ENCODE results near the gene CORIN.

CORIN gene, protein sequence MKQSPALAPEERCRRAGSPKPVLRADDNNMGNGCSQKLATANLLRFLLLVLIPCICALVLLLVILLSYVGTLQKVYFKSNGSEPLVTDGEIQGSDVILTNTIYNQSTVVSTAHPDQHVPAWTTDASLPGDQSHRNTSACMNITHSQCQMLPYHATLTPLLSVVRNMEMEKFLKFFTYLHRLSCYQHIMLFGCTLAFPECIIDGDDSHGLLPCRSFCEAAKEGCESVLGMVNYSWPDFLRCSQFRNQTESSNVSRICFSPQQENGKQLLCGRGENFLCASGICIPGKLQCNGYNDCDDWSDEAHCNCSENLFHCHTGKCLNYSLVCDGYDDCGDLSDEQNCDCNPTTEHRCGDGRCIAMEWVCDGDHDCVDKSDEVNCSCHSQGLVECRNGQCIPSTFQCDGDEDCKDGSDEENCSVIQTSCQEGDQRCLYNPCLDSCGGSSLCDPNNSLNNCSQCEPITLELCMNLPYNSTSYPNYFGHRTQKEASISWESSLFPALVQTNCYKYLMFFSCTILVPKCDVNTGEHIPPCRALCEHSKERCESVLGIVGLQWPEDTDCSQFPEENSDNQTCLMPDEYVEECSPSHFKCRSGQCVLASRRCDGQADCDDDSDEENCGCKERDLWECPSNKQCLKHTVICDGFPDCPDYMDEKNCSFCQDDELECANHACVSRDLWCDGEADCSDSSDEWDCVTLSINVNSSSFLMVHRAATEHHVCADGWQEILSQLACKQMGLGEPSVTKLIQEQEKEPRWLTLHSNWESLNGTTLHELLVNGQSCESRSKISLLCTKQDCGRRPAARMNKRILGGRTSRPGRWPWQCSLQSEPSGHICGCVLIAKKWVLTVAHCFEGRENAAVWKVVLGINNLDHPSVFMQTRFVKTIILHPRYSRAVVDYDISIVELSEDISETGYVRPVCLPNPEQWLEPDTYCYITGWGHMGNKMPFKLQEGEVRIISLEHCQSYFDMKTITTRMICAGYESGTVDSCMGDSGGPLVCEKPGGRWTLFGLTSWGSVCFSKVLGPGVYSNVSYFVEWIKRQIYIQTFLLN

DNA sequence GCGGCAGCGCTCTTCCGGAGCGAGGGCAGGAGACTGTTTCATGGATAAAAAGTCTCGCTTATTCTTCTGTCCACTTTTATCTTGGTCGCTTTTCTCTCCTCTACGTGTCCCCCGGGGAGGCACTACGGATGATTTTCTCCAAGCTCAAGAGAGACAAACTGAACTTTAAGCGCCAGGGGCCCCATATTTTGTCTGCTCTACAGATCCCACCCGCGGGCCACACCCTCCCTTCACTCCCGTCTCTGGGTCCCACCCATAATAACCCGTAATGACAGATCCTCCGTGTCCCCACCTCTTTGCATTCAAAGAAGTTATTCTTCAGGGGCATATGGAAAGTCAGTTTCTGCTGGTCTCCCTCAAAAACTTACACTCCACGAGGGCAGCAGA, at the start of gene CORIN:
TSS of gene CORIN (minus strand) at position 160 of the 387 bp plus-strand sequence. CDS start at position 42, 118 bp downstream.
- DNase-seq = no peak

DNA sequence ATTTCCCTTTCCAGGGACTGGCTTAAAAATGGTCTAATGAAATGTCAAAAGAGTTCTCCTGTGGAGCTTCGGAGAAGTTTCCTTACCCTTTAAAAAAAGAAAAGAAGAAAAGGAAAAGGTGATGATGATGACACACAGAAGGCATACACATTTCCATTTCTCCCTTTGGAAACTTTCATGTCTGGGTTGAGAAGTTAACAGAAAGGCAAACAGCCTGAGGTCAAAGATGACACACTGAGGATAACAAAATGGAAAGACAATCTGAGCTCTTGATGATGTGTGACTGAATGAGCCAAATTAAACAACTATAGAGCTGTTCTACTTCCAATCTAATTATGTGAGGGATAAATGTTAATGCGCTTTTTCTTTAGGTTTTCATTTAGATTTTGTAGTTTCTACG, 44.4 kb upstream of the CORIN start:
- no peak for DNase-seq

DNA sequence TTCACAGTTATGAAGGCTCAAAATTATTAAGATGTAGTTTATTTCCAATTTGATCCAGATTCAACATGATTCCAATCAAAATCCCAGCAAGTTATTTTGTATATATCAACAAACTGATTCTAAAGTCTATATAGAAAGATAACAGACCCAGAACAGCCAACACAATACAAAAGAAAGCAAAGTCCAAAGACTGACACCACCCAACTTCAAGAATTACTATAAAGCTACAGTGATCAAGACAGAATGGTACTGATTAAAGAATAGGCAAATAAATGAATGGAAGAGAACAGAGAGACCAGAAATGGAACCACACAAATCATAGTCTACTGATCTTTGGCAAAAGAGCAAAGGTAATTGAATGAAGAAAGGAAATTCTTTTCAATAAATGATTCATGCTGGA, 41.6 kb upstream of the CORIN start:
- no peak for DNase-seq

DNA sequence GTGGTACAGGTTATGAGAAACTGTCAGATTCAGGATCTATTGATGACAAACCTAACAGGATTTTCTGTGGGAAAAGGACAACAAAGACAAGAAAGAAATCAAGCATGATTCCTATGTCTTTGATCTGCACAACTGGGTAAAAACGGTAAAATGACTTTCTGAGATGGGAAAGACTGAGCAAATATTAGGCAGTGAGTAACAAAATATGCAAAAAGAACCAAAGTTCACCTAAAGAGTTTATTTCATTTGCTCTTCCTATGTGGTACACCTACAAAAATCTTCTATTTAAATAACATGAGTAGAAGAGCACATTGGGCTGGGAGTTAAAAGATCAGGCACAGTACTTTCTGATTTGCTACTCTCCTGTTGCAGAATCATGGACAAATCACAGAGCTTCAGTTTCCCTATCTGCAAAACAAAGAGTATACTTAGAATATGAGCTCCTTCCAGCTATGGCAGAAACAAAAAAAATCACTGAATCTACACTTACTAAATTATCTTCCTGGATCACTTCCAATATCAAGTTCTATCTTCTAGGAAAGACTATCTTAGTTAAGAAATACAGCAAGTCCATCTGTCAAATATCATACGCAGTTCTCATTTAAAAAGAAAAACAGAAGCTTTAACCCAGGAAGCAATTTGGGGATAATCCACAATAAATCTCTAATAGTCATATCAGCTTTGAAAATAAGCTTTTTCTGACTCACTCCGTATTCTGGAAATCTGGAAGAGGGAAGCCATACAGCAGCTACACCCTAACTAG, 39.1 kb upstream of the CORIN start:
- no peak for DNase-seq

DNA sequence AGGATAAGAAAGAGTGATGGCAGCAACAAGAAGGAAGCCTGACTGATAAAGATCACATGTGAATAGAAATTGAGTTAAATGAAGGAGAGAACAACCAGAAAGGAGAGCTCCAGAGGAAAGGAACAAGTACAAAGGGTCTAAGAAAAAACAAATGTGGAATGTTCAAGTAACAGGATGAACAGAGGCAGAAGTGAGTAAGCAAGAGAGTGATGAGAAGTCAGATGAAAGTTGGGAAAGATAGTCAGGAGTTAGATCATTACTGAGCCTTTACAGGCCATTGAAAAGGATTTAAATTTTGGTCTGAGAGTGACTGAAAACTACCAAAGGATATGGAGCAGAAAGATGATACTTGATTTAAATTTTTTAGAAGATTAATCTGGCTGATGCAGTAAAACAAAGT, 38.4 kb upstream of the CORIN start:
- no peak for DNase-seq

DNA sequence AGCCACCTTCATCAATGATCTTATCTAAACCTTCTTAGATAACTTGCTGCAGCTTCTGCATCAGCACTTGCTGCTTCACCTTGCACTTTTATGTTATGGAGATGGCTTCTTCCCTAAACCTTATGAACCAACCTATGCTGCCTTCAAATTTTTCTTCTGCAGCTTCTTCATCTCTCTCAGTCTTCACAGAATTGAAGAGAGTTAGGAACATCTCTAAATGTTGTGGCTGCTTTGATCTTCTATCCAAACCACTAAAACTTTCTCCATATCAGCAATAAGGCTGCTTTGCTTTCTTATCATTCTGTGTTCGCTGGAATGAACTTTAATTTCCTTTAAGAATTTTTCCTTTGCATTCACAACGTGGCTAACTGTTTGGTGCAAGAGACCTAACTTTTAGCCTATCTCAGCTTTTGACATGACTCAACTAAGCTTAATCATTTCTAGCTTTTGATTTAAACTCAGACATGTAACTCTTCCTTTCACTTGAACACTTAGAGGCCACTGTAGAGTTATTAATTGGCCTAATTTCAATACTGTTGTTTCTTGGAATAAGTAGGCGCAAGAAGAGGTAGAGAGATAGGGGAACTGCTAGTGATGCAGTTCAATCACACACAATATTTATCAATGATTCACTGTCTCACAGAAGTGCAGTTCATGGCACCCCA, 36.1 kb upstream of the CORIN start:
- DNase-seq = no peak

DNA sequence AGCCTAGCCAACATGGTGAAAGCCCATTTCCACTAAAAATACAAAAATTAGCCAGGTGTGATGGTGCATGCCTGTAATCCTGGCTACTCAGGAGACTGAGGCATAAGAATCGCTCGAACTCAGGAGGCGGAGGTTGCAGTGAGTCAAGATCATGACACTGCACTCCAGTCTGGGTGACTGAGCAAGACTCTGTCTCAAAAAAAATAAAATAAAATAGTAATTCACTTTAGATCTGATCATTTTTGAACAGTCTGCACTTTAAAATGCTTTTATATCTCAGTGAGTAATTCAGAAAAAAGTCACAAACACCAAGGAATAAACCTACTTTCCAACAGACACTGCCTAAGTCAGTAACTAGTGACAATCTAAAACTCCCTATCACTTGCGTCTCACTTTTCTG, 25.6 kb upstream of the CORIN start:
- DNase-seq = no peak

DNA sequence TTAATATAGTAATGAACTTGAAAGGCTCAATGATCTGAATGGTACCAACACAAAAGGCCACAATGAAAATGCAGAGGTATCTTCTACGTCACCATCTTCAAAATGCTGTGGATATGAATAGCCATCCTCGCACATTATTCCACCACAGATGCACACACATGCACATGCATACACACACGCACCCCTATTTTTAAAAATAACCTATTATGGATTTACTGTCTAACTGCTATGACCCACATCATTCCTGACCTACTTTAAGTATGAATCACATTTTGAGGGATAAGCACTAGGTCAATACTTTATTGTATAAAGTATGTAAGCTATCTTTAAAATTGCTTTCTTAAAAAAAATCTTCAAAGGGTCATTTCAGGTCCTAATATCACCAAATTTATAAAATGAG, 24.4 kb upstream of the CORIN start:
- DNase-seq = no peak

DNA sequence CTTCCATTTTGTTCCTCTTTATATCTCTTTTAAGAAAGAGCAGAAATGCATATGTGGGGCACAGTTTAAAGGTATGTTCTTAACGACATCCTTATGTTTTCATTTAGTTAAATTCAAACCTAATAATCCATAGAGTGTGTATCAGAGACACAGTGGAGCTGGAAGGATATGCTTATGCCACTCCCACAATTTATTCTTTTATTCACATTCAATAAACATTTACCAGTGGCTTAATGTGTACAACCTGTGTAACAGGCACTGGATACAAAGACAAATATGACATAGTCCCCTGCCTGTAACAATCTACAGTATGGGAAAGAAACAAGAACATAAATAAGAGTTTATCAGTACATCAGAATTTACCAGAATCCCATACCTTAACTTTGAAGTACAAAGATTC, 22.4 kb upstream of the CORIN start:
- no peak for DNase-seq

DNA sequence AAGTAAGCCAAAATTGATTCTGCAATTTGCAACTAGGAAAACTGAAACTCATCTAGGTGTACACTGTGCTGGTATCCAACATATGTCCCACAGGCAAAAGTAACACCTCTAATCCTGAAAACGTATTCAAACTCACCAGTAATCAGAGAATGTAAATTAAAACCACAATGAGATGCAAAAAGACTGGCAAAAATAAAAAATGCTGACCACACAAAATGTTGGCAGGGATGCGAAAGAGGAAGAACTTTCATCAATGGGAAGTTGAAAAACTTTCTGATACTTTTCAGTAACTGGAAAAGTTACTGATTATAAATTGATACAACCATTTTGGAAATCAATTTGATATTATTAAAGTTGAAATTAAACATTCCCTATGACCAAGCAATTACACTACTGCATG, 20.1 kb upstream of the CORIN start:
- no peak for DNase-seq

DNA sequence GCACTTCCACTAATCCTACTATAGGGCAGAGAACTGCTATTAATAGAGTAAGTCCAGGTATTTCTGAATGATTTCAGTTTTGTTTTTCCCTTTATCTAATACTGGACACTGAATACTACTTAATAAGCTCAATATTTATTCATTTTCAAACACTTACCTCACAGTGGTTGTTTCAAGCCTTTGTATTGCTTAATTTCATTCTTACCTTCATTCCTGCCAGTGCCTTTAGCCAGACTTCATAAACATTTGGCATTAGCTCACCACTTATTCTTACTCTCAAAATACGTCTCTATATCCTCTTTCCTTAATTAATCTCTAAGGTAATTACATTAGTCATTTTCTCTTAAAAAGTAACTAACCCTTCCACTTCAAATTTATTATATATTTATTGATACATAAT, 18.8 kb upstream of the CORIN start:
- no peak for DNase-seq

DNA sequence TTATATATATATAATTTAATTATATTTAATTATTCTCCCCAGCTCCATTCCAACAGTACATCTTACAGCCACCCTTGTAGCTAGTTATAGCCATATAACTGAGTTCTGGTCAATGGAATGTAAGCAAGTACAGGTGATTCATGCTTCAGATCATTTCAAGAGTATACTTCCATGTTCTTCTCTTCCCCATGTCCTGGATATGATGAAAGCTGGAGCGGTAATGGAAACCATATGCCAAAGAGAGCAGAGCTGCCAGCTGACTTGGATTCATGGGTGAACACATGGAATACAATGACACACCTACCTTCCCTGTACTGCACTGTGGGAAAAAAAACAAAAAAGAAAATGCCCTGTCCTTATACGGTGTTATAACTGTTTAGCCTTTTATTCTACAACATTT, 17.5 kb upstream of the CORIN start:
- no peak for DNase-seq

DNA sequence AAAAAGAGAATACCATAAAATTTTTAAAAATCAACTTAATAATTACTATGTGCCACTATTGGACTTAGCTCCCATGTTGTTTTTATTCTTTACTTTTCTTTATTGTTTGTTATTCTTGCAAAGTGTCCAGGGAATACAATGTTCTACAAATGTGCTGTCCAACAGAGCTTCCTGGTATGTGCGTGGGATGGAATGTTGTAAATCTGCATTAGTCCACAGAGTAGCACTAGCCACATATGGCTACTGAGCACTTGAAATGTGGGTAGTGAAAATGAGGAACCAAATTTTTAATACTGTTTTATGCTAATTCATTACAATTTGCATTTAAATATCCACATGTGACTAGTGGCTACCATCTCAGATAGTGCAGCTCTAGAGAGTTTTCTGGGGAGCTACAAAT, 14.3 kb upstream of the CORIN start:
- no peak for DNase-seq

DNA sequence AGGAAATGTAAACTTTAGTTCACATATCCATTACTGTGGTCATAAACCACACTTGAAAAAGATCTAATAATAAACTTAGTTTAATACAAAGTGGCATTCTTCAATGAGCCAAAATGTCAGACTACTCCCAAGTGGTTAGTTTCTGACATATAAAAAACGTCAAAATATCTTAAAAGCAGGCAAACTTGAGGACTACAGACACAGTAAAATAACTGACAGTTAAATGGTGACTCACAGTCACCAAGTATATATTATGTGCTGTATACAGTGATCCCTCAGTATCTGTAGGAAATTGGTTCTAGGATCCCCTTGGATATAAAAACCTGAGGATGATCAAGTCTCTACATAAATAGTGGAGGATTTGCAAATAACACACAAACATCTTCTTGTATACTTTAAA, 11.6 kb upstream of the CORIN start:
- DNase-seq = no peak

DNA sequence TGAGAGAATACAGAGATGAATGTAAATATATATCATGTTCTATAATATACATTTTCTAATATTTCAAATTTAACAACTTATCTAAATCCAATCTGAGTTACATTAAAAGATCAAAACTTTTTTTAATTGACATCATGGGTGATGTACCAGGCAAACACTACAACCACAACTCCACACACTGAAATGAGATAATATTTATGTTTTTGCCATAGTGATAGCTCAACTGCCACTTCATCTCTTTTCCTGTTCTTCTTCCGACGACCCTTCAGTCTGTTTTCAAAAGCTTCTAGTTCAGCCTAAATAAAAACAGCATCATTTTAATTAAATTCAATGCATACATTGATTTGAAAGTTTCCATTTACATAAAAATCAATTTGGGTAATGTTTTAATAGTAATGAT, 10.2 kb upstream of the CORIN start:
- no peak for DNase-seq

DNA sequence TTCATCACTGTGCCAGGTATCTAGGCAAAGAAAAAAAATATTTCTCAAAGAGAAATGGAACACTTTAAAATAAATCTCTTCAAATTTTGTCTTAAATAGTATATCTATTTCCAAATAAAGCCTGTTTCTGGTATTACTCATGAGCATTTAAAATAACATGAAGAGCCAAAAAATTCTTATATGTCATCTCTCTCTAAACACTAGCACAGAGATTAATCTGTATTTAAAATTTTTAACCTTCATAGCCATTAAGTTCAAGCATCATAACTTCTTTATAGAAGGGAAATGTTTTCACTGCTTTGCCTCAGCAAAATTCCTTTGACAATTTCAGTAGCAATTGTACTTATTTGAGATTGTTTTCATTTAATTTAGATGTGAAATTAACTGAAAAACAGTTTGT, 5.1 kb upstream of the CORIN start:
- no peak for DNase-seq

DNA sequence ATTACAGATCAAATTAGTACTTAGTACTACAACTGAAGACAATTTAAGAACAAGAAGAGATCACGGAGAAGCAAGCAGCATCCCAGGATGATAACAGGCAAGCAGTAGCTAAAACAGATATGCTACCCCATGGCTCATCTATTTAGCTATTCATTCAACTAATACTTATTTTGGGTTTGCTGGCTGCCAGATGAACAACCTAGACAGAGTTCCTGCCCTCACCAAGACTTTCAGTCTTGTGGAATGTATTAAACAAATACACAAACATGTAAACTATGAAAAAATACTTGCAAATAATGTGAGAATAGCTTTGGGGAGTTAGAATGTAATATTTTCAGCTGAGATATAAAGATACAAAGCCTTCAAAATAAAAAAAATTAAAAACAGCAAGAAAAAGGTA, 2.4 kb upstream of the CORIN start:
- no peak for DNase-seq

DNA sequence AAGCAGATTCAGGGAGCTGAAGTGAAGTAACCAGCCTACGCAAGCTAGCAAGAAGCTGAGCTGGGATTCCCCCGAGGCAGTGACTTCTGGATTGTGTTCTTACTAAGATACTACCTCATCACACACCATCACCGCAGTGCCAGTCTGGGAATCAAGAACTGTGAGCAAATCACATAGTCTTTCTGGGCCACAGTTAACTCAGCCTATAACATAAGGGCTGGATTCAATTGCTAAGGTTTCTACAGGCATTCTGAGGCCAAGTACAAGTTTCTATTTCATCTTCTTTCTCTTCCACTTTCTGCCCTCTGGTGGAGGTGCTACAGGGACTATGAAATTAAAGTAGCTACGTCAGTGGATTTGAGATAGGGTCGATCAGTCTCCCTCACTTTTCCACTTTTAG, 1.4 kb upstream of the CORIN start:
- peak; percentile 41 for DNase-seq

DNA sequence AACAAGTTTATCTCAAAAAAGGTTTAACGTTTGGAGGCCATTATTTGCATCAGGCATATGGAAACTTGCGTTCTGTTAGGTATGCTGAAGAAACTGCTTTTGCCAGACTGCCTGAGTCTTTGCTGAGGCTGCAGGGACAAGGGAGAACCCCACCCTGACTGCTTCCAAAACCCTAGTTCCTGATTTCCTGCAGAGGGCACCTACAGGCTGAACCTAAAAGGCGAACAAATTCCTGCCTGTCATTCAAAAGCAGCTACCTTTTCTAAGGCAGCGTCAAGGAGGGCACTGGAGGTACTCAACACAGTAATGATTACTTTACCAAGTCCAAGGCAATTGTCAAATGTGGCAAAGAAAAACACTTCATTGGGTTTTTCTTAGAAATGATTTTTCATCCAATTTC, 578 bp upstream of the CORIN start:
- DNase-seq = no peak

DNA sequence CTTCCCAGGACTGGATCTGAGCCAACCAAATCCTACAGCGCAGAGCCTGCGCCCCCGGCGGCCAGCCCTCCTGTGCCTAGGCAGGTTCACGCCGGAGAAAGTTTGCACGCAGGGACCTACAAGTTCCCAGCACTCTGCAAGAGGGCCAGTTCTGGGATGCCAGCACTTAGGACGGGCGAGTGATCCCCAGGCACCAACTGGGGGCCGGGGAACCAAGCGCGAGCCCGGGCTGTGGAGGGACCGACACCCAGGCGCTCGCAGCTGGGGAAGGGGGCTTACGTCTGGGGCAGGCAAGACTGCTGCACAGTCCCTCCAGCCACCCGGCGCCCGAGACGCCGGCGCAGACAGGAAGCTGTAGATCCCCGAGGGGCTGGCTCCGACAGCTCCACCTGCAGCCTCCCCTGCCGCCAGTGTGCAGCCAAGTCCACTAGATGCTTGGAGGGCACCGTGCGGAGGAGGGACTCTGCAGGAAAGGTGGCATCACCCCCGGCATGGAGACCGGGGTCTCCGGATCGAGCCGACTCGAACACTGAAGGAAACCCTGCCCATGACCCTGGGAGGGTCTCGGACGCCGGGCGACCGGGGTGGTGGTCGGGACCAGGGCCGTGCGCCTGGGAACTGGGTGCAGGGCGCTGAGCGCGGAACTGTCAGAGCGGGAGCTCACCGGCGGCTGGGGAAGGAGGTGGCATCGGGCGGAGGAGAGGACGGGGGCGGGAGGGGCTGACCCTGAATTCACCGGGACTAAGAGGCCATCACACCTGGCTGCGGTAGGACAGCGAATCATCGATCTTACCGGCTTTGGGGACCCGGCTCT, 566 bp downstream of the CORIN start:
- DNase-seq = peak; percentile 43

DNA sequence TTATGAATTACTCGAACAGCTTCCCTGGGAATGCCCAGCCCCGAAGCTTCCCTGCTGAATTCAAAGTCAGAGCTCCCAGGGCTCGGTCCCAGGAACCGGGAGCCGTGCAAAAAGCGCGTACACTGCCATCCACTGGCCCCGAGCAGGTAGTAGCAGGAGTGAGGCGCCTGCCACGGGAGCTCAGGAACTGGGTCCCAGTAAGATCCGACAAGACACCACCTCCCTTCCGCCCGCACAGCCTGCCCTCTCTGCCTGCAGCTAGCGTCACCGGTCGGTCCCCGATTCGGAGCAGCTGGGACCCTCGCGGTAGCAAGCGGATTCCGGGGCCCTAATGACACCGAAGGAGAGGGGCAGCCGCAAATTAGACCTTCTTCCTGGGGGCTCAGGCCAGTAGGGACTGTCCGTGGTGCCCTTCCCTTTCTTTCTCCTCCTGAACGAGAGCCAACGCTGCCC, 1.2 kb downstream of the CORIN start:
- DNase-seq = peak; percentile 53

DNA sequence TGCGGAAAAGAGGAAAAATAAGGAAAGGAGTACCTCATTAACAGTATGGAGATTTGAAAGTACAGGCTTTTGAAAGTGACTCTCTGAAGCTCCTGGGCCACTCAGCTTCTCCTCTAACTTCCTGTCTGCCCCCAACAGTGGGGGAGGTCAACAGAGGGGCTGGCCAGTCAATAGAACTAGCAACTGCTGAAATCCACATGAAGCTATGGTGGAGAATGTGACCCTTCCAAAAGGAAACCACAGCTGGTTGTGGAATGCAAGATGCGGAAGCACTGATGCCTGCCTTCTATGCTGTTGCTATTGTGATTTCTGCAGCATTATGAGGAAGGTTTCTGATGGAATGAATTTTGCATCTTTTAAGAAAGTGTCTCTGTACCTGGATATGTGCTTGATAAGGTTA, 2.4 kb downstream of the CORIN start:
- DNase-seq = no peak
